ENCODE results near the gene EXOC7. TPM values are rescaled to one million over a fixed set of nuclear protein-coding genes. Genes with fewer than 3 reads are reported as not detected.

EXOC7 gene
- total RNA-seq, 1 experiment from 2014 or later: 51.4 TPM

GRCh38 chr17:76120658-76121008, 17.0 kb upstream of the EXOC7 start:
- DNase-seq (ENCODE audit: low spot score): no peak

GRCh38 chr17:76119409-76120371, 16.1 kb upstream of the EXOC7 start:
- no peak for DNase-seq (ENCODE audit: low spot score)

GRCh38 chr17:76115138-76115754, 11.7 kb upstream of the EXOC7 start:
- DNase-seq (ENCODE audit: low spot score): no peak

- no peak for DNase-seq (ENCODE audit: low spot score)
These were observed 8.4 kb upstream of the EXOC7 start for GRCh38 chr17:76111956-76112355.

GRCh38 chr17:76107509-76107908, 3.9 kb upstream of the EXOC7 start:
- DNase-seq (ENCODE audit: low spot score): no peak

- no peak for DNase-seq (ENCODE audit: low spot score)
These were observed 3.1 kb upstream of the EXOC7 start for GRCh38 chr17:76106703-76107102.

- DNase-seq (ENCODE audit: low spot score): no peak
These were observed 1.3 kb upstream of the EXOC7 start for GRCh38 chr17:76104896-76105231.

GRCh38 chr17:76104140-76104895, 731 bp upstream of the EXOC7 start:
- no peak for DNase-seq (ENCODE audit: low spot score)

- DNase-seq (ENCODE audit: low spot score): no peak
These were observed 678 bp downstream of the EXOC7 start for GRCh38 chr17:76102944-76103273.

- DNase-seq (ENCODE audit: low spot score): no peak
These were observed 5.8 kb downstream of the EXOC7 start for GRCh38 chr17:76097716-76098295.

- DNase-seq (ENCODE audit: low spot score): no peak
These were observed 7.6 kb downstream of the EXOC7 start for GRCh38 chr17:76095943-76096342.

GRCh38 chr17:76094046-76094445, 9.5 kb downstream of the EXOC7 start:
- no peak for DNase-seq (ENCODE audit: low spot score)

- DNase-seq (ENCODE audit: low spot score): peak; percentile 6
These were observed 10.8 kb downstream of the EXOC7 start for GRCh38 chr17:76092526-76093413.

GRCh38 chr17:76091526-76092286, 11.9 kb downstream of the EXOC7 start:
- no peak for DNase-seq (ENCODE audit: low spot score)

- no peak for DNase-seq (ENCODE audit: low spot score)
These were observed 13.0 kb downstream of the EXOC7 start for GRCh38 chr17:76090517-76091129.

GRCh38 chr17:76089680-76090516, 13.7 kb downstream of the EXOC7 start:
- peak; percentile 4 for DNase-seq (ENCODE audit: low spot score)

- peak; percentile 7 for DNase-seq (ENCODE audit: low spot score)
These were observed 14.6 kb downstream of the EXOC7 start for GRCh38 chr17:76088868-76089576.

GRCh38 chr17:76088041-76088867, 15.3 kb downstream of the EXOC7 start:
- DNase-seq (ENCODE audit: low spot score): peak; percentile 6

Data from H4 (cell line).